Measurements from ENCODE around the gene TMEM245.

GRCh38 chr9:109016132-109016531, 103.6 kb downstream of the TMEM245 start:
- TF ChIP-seq EZH2 (IDR thresholded peaks at IDR 0.05; ENCODE audit: insufficient read depth, poor library complexity, severe bottlenecking) (no peak), EZH2phosphoT487 (IDR thresholded peaks at IDR 0.05; ENCODE audit: insufficient read depth, low read depth) (no peak)

All from GM23248 (cell line).